Body of pancreas (tissue), 4 donors: ENCODE data around the gene CHCHD10. TPM values are rescaled to one million over a fixed set of nuclear protein-coding genes. Genes with fewer than 3 reads are reported as not detected.

Source experiments
- ATAC-seq: fragments of 150-250 bp; one replicate; pipeline ENCODE4 v1.9.1; 2016
- DNase-seq, 4 donors: peaks; one replicate each; pipeline ENCODE4 v3.0.0-alpha.2; 2019
- H3K27ac ChIP-seq, 4 donors: fragments of 200-600 bp; sonication (generic); 1 replicate in 3 of 4; 2 replicates in 1 of 4; pipeline versions ENCODE4 v1.5.1 to v1.6.1; 2016 to 2019; ENCODE audit warnings: mild to moderate bottlenecking in 1 of 4, mixed read lengths in 1 of 4, moderate library complexity in 1 of 4
- H3K27me3 ChIP-seq, 2 donors: fragments of 200-600 bp; sonication (generic); one replicate each; pipeline ENCODE4 v1.6.0; 2016; ENCODE audit warnings: mild to moderate bottlenecking in 1 of 2
- H3K36me3 ChIP-seq, 2 donors: fragments of 200-600 bp; sonication (generic); replicated peaks in 1 of 2; 2 replicates each; pipeline ENCODE4 v1.5.1; 2016; ENCODE audit warnings: low read depth in 2 of 2; ENCODE audit not compliant: insufficient read depth in 1 of 2
- H3K4me1 ChIP-seq: fragments of 200-600 bp; sonication (generic); one replicate; pipeline ENCODE4 v1.6.0; 2016
- H3K4me3 ChIP-seq, 2 donors: fragments of 200-600 bp; sonication (generic); 1 replicate in 1 of 2; 2 replicates in 1 of 2; pipeline ENCODE4 v1.5.1; 2016 to 2019
- H3K9me3 ChIP-seq, 3 donors: fragments of 200-600 bp; sonication (generic); 1 replicate in 2 of 3; 2 replicates in 1 of 3; pipeline ENCODE4 v1.5.1; 2016
- POLR2A ChIP-seq, 3 donors: fragments of 450-650 bp; IDR thresholded peaks; one replicate each; pipeline ENCODE4 v1.6.1; 2016; ENCODE audit warnings: antibody characterized with exemption in 3 of 3, mild to moderate bottlenecking in 2 of 3
- WGBS, 2 donors: methylation state at CpG; one replicate each; pipeline ENCODE4 v1.1.5; 2017; 5-methylcytosine and 5-hydroxymethylcytosine counted together
- intact Hi-C: fragments of 100-400 bp; cut with DNase I; formaldehyde crosslinking; loops from one replicate; pipeline ENCODE4 v1.15.1; 2023
- total RNA-seq, 2 donors: library from RNA; depleted of rRNA; stranded (reverse); fragments of >200 nt; gene quantifications; one replicate each; pipeline ENCODE4 v1.1.0, GENCODE V29; 2016
- TF ChIP-seq, protein P1 (sequence below), 7 experiments: fragments of 450-650 bp in 4 of 7; fragments of 200-600 bp in 3 of 7; sonication (generic) in 3 of 7; IDR thresholded peaks; one replicate each; pipeline ENCODE4 v1.5.1; 2016 to 2019; ENCODE audit warnings: antibody characterized with exemption in 7 of 7

CHCHD10 gene
- total RNA-seq, 2 donors from 2014 or later = 18.2 to 116 TPM

GRCh38 chr22:23754220-23754919, 13.4 kb downstream of the CHCHD10 start, which contains the start of gene VPREB3:
VPREB3 (minus strand) TSS chr22:23754425; CDS start chr22:23754363, 62 bp downstream.
- no peaks in the 10 kb centered on the region for H3K36me3 ChIP-seq
- intact Hi-C loops = no loop called here
- H3K27ac ChIP-seq = no peak within 1 kb of the TSS
- H3K4me3 ChIP-seq = no peak within 1 kb of the TSS
- 91 to 96% methylated on average over 12 to 14 of the region's 14 CpGs for WGBS, 2 donors
- DNase-seq (no peak), ATAC-seq (no peak)
- H3K9me3 ChIP-seq = no peaks in the 10 kb centered on the region
- H3K4me1 ChIP-seq = peaks cover 20% of the 10 kb centered on the region
- TF ChIP-seq POLR2A (IDR thresholded peaks at IDR 0.05) = no peak
- TF ChIP-seq, protein P1, sequence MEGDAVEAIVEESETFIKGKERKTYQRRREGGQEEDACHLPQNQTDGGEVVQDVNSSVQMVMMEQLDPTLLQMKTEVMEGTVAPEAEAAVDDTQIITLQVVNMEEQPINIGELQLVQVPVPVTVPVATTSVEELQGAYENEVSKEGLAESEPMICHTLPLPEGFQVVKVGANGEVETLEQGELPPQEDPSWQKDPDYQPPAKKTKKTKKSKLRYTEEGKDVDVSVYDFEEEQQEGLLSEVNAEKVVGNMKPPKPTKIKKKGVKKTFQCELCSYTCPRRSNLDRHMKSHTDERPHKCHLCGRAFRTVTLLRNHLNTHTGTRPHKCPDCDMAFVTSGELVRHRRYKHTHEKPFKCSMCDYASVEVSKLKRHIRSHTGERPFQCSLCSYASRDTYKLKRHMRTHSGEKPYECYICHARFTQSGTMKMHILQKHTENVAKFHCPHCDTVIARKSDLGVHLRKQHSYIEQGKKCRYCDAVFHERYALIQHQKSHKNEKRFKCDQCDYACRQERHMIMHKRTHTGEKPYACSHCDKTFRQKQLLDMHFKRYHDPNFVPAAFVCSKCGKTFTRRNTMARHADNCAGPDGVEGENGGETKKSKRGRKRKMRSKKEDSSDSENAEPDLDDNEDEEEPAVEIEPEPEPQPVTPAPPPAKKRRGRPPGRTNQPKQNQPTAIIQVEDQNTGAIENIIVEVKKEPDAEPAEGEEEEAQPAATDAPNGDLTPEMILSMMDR (IDR thresholded peaks at IDR 0.05) = no peak
- H3K27me3 ChIP-seq = no peaks in the 10 kb centered on the region

- DNase-seq = no peak
- ATAC-seq = no peak
- intact Hi-C loops = no loop called here
- Histone ChIP-seq H3K4me1 (peaks cover 20% of the 10 kb centered on the region), H3K27me3 (no peaks in the 10 kb centered on the region), H3K9me3 (no peaks in the 10 kb centered on the region), H3K4me3 (no peak overlapping the region), H3K36me3 (no peaks in the 10 kb centered on the region), H3K27ac (no peak overlapping the region)
- TF ChIP-seq, protein P1 (IDR thresholded peaks at IDR 0.05) = no peak
- TF ChIP-seq POLR2A (IDR thresholded peaks at IDR 0.05) = no peak
- WGBS, 2 donors = 65 to 92% methylated on average over 2 of the region's 2 CpGs
Observed at GRCh38 chr22:23753385-23753784, 14.4 kb downstream of the CHCHD10 start.

GRCh38 chr22:23752750-23753149, 15.0 kb downstream of the CHCHD10 start:
- no peaks in the 10 kb centered on the region for H3K9me3 ChIP-seq
- H3K27ac ChIP-seq = no peak overlapping the region
- intact Hi-C loops = no loop called here
- no peaks in the 10 kb centered on the region for H3K27me3 ChIP-seq
- no peak overlapping the region for H3K4me3 ChIP-seq
- ATAC-seq (no peak), DNase-seq (no peak)
- WGBS, 2 donors = 94 to 95% methylated on average over 7 to 16 of the region's 16 CpGs
- no peaks in the 10 kb centered on the region for H3K36me3 ChIP-seq
- TF ChIP-seq, protein P1 (IDR thresholded peaks at IDR 0.05) = no peak
- TF ChIP-seq POLR2A (IDR thresholded peaks at IDR 0.05) = no peak
- peaks cover 20% of the 10 kb centered on the region for H3K4me1 ChIP-seq

GRCh38 chr22:23752090-23752691, 15.6 kb downstream of the CHCHD10 start:
- Histone ChIP-seq H3K4me3 (no peak overlapping the region), H3K27ac (peak overlapping the region in 2 of 4 donors; percentile 91 to 93), H3K9me3 (no peaks in the 10 kb centered on the region), H3K36me3 (no peaks in the 10 kb centered on the region), H3K4me1 (peaks cover 20% of the 10 kb centered on the region), H3K27me3 (no peaks in the 10 kb centered on the region)
- intact Hi-C loops = no loop called here
- 78 to 91% methylated on average over 6 to 9 of the region's 9 CpGs for WGBS, 2 donors
- ATAC-seq (no peak), DNase-seq (no peak)
- TF ChIP-seq, protein P1 (IDR thresholded peaks at IDR 0.05) = no peak
- TF ChIP-seq POLR2A (IDR thresholded peaks at IDR 0.05) = no peak
